ENCODE data around the gene VTI1B.
"Not testable (repeated sequence)": the region's sequence is repeated elsewhere in the genome, so short reads cannot be mapped to it uniquely, and the experiment has no call there.

The VTI1B gene, protein sequence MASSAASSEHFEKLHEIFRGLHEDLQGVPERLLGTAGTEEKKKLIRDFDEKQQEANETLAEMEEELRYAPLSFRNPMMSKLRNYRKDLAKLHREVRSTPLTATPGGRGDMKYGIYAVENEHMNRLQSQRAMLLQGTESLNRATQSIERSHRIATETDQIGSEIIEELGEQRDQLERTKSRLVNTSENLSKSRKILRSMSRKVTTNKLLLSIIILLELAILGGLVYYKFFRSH

DNA sequence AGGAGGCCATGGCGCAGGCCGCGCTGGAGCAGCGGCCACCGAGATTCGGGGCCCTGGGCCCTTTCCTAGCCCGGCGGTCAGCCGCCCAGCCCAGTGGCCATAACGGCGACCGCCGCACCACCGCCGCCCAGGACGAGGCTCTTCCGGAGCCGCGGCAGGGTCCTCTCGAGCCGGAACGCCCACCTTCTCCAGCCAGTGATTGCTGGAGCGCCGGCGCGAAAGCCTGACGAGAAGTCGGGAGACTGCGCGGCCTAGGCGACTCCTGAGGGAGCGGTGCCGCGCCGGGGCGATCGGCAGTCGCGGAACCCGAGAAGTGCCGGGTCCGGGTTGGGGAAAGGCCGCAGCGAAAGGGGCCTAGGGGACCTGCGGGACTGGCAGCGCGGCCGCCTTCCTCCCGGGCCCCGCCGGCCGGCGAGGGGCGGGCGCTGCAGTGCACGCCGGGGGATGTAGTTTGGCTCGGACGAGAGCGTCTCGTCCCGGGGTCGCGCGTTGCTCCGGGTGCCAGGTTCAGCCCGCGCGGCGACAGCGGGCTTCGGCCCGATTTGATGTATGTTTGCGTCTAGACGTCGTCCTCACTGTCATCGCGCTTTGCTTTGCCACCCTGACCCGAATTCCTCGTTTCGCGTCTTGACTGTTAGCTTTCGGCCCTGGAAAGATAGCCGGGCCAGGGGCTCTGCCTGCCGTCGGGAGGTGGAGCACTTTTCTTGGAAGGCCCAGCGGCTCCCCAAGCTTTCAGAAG, at the start of gene VTI1B:
TSS of gene VTI1B (minus strand) at position 153 of the 739 bp plus-strand sequence. CDS start at position 10, 143 bp downstream.
- TF ChIP-seq CTCF (IDR thresholded peaks at IDR 0.05; ENCODE audit: low read depth, low read length), result peak; percentile 2
- peak; percentile 75 to 78 for DNase-seq (ENCODE audit: low read depth in 2 of 2)
- H3K4me3 ChIP-seq (replicated peaks in 1 of 2; ENCODE audit: low read depth in 2 of 2, low read length in 2 of 2), result peak within 1 kb of the TSS; percentile 80 to 89

GRCh38 chr14:67722293-67722692, 47.9 kb upstream of the VTI1B start:
- no peak for TF ChIP-seq CTCF (IDR thresholded peaks at IDR 0.05; ENCODE audit: low read depth, low read length)
- peak; percentile 33 to 78 for DNase-seq (ENCODE audit: low read depth in 2 of 2)
- no peak overlapping the region for H3K4me3 ChIP-seq (replicated peaks in 1 of 2; ENCODE audit: low read depth in 2 of 2, low read length in 2 of 2)

DNA sequence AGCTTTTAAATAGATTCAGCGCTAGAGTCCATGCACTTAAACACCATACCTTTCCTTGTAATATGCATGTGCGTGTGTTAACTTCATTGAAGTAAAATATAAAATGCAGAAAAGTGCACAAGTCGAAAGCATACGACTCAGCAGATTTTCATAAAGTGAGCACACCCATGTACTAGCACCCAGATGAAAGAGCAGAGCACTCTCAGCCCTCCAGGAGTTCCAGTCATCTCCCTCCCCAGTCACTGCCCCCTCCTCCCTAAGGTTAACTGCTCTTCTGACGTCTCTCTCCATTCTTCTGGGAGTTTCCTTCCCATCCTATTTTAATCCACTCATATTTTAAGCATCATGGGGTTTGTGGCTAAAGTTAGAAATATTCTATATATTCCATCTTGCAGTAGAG, 47.4 kb upstream of the VTI1B start:
- DNase-seq (ENCODE audit: low read depth in 2 of 2), result no peak
- no peak for TF ChIP-seq CTCF (IDR thresholded peaks at IDR 0.05; ENCODE audit: low read depth, low read length)
- H3K4me3 ChIP-seq (replicated peaks in 1 of 2; ENCODE audit: low read depth in 2 of 2, low read length in 2 of 2), result no peak overlapping the region

GRCh38 chr14:67719866-67720265, 45.4 kb upstream of the VTI1B start:
- H3K4me3 ChIP-seq (replicated peaks in 1 of 2; ENCODE audit: low read depth in 2 of 2, low read length in 2 of 2), result no peak overlapping the region
- TF ChIP-seq CTCF (IDR thresholded peaks at IDR 0.05; ENCODE audit: low read depth, low read length), result no peak
- DNase-seq (ENCODE audit: low read depth in 2 of 2), result no peak

- not testable (repeated sequence) for DNase-seq (ENCODE audit: low read depth in 2 of 2); H3K4me3 ChIP-seq (replicated peaks in 1 of 2; ENCODE audit: low read depth in 2 of 2, low read length in 2 of 2)
These were observed 45.0 kb upstream of the VTI1B start for GRCh38 chr14:67719385-67719784.

DNA sequence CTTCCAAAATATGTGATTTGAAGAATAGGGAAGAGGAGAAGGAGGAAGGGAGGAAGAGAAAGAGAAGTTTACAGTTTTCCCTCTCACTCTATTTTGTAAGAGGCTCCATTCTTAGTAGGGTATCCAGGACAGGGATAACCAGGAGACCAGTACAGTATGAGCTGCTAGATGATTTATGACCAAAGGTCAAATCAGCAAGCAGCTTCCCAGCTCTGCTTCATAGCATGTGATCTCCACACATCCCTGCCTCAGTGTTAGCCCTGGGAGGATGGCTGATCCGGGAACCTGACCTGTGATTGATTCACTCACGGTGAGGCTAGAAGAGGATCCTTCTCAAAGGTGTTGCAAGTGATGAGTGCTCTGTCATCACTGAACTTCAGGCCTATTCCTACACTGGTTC, 43.8 kb upstream of the VTI1B start:
- H3K4me3 ChIP-seq (replicated peaks in 1 of 2; ENCODE audit: low read depth in 2 of 2, low read length in 2 of 2), result no peak overlapping the region
- no peak for TF ChIP-seq CTCF (IDR thresholded peaks at IDR 0.05; ENCODE audit: low read depth, low read length)
- DNase-seq (ENCODE audit: low read depth in 2 of 2), result no peak

- no peak for DNase-seq (ENCODE audit: low read depth in 2 of 2)
These were observed 42.6 kb upstream of the VTI1B start for GRCh38 chr14:67717048-67717447.

More at GRCh38 chr14:67717048-67717447, 42.6 kb upstream of the VTI1B start:
- H3K4me3 ChIP-seq (replicated peaks in 1 of 2; ENCODE audit: low read depth in 2 of 2, low read length in 2 of 2), result no peak overlapping the region
- no peak for TF ChIP-seq CTCF (IDR thresholded peaks at IDR 0.05; ENCODE audit: low read depth, low read length)
